Activated CD4-positive, alpha-beta T cell treated with anti-CD3 and anti-CD28 coated beads, Interleukin-2, amount 50 U/mL, for 1 hour (primary cell): ENCODE measurements around the gene MLIP.
"Not testable (repeated sequence)": the region's sequence is repeated elsewhere in the genome, so short reads cannot be mapped to it uniquely, and the experiment has no call there.

Source experiments
- DNase-seq: peaks from one replicate; pipeline ENCODE4 v3.0.0-alpha.2; 2020

MLIP gene

DNA sequence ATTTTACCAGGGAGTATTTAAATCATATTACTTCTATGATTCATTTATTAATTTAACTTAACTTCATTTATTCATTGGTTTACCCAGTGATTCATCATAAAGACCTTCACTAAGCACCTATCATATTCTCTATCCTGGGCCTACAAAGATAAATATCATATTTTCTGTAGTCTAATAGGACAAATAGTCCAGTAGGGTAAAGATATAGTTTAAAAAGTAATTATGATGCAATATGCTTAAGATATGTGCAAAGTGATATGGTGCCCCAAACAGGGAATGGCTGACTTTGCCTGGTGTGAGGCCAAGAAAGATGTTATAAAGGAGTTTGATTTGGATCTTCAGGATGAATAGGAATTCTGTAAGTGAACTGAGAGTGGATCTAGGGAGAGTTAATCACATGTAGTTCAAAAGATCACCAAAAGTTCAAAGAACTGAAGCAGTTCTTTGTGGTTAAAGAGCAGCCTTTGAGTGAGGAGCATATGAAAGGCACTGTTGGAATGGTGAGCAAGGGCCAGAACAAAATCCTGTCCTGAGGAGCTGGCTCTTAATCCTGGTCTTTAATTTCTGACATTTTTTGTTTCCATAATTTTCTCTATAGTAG is 45.5 kb downstream of the MLIP start:
- no peak for DNase-seq

DNA sequence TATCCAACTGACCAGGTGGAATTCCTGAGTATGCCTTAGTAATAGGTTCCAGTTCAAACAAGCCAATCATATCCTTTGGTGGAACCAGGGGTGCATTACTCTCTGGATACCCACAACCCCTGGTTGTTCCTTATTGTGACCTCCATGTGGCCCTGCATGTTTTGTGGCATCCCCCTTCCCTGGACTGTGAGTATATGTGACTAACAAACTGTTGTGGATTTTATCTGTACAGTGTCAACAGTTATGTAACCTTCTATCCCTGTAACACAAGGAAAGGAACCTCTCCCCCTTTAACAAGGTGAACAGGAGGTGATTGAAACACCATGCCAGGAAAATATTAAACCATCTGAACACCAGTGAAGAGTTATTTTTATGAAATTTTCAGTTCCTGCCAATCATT is 46.2 kb downstream of the MLIP start:
- no peak for DNase-seq

DNA sequence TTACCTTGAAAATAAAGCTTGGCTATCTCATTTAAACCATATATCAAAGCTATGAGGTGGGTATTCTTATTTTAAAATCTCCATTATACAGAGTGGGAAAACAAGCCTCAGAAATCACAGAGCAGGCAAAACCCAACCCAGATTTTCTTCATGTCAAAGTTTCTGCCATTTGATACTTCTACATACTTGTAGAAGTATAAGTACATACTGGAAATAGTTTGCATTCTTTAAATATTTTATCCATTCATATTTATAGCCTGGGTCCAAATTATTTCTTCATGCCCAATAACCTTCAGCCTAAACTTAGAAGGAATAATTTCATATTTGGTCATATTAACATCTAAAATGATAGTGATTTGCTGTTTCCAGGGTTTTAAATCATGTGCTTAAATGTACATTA is 61.8 kb downstream of the MLIP start:
- no peak for DNase-seq

DNA sequence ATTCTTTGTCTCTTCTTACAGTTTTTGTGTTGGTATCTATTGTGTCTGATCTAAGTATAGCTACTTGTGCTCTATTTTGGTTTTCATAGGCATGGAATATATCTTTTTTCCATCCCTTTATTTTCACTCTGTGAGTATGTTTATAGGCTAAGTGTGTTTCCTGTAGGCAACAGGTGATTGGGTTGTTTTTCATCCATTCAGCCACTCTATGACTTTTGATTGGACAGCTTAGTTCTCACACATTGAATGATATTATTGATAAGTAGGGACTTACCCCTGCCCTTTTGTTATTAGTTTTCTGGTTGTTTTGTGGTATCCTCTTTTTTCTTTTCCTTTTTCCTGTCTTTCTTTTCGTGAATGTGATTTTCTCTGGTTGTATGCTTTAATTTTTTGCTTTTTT is 67.9 kb downstream of the MLIP start:
- no peak for DNase-seq

DNA sequence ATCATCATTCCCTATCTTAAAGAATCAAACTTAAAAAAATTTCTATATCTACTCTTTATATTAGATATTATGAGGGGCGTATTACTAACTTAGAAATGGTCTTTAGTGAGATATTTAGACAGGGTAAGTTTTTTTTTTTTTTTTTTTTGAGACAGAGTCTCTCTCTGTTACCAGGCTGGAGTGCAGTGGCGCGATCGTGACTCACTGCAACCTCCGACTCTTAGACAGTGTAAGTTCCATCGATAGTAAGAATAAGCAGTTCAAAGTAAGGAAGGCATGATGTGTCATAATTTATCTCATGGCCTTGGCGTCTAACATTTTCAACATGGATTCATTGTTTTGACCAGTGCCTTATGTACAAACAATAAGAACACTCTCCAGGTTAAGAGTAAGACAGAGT is 72.4 kb downstream of the MLIP start:
- no peak for DNase-seq

DNA sequence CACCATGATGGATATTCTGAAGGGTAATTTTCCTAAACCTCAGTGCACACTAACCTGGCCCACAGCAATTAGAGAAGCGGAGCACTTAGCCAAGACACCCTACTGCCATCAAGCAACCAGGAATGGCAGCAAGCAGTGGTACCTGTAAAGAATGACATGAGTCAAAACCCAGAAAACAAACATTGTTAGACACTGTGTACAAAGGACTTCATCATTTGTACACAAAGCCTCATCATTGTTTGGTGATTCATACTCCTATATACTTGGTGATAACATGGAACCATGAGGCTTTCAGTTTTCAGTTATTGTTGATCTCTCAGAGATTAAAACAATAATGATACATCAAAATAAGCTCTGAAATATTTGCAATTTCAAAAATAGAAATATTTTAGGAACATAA is 74.6 kb downstream of the MLIP start:
- DNase-seq = no peak

DNA sequence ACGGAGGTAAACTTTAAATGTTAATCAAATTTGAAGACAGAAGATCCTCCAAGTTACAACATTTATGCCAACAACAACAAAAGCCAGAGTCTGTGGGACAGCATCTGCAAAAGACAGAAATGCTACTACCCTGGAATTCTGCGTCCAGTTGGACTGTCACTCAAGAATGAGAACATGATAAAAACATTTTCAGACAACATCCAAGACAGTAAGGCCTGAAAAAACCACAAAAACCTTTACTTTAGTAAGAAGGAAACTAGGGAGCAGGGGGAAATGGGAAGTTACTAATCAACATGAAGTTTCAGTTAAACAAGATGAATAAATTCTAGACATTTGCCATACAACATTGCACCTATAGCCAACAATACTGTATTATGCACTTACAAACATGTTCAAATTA is 77.6 kb downstream of the MLIP start:
- no peak for DNase-seq

DNA sequence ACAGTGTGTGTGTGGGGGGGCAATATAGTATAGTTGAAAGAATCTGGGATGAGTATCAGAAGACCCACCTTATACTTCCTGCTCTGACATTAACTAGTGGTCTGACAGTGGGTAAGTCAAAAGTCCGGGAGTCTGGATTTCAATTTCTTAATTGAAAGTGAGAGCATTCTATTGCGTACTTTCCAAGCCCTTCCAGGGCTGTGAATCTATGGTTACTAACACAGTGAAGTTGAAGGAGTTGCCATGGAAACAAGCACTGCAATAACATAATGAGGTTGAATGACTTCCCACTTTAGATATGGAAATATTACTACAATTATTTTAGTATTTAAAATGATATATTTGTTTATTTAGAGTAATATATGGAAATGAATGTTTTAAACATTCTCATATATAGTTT is 80.2 kb downstream of the MLIP start:
- DNase-seq = no peak

DNA sequence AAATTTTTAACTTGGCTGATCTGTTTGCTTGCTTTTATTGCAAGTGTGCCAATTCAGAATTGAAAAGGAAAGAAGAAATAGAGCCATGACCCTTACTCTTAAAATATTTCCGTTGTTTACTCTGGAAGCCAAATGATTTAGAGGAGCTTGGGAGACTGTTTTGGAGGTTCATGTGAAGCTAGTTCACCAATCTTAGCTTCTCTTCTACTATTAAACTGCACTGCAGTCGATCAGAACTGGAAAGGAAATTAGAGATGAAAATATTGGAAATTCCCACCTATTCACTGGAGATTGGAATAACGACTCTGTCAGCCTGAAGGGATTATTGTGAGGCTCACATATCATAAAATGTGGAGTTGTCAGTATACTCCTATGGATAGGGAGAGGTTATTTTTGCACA is 81.8 kb downstream of the MLIP start:
- no peak for DNase-seq

DNA sequence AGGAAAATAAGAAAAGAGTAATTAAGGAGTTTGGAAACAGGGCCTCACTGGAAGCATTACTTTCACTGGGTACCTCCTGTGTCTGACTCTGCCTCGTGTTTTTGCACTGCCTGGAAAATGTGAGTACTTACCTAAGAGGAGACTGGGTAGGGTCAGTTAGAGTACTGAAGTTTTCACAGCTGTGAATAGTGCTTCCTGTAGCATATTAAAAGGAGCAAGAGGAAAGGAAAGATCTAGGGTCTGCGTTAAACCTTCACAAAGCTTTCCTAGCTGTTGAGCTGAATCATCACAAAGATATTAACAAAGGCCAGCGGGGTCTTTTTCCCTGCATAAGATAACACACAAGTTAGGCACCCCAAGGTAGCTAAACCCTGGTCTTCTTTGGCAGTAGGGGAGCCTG is 82.3 kb downstream of the MLIP start:
- DNase-seq = no peak

DNA sequence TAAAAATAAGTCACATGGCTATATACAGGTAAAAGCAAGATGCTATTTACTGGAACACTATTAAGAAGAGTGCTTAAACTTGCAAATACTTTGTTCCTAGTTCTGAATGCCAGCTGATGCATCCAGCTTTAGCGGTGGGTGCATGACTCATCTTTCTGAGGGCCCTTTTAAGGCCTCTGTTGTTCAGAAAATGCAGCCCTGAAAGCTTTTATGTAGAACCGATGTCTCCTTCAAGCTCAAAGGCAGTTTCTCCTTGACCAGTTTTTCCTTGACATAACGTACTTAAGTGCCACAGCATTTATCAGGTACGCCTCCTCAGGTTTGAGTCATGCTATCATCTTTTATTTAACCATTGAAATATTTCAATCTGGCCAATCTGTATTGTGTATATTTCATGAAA is 82.8 kb downstream of the MLIP start:
- DNase-seq = no peak

DNA sequence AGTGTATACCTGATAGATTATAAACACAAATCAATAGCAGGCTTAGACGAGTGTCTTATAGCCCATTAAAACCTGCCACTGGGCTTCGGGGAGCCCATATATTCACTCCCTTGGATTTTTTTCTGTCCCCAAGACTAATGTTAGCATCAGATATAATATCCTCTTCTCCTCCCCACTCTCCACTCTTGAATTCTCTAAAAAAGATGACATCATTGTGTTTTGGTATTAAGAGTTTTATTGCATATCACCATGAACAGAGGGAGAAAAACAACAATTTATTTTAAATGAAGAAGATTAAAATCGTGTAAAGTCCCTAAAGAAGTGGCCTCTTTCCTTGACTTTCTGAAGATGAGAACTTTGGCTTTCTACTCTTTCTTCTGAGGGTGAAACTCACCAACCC is 84.4 kb downstream of the MLIP start:
- no peak for DNase-seq

DNA sequence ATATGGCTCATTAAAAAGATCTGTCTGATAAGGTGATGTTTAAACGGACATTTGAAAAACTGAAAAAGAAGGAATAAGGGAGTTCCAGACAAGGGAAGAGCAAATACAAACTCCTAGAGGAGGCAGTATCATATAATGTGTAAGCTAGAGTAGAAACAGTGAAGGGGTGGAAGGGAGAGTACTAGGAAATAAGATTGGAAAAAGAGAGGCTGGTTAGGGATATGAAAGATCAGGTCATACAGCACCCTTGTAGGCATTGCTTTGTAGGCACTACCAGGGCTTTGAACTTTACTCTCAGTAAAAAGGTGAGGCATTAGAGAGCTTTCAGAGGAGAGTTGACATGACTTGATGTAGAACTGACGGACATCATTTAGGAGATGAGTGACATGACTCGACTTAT is 85.7 kb downstream of the MLIP start:
- no peak for DNase-seq

DNA sequence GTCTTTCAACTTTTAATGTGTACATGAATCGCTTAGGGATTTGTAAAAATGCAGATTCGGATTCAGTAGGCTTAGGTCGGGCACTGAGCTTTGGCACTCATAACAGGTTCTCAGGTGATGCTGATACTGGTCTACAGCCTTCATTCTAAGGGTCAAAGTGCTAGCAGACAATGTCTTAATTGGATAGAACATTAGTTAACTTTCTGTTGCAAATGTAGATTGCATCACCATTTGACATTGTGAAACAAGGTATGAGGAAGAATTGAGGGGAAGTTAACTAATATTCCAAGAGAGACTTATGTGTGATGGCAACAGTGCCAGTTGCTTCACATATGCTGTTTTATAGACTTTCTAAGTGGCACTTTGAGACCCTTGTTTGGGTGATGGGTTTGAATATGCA is 86.9 kb downstream of the MLIP start:
- no peak for DNase-seq

DNA sequence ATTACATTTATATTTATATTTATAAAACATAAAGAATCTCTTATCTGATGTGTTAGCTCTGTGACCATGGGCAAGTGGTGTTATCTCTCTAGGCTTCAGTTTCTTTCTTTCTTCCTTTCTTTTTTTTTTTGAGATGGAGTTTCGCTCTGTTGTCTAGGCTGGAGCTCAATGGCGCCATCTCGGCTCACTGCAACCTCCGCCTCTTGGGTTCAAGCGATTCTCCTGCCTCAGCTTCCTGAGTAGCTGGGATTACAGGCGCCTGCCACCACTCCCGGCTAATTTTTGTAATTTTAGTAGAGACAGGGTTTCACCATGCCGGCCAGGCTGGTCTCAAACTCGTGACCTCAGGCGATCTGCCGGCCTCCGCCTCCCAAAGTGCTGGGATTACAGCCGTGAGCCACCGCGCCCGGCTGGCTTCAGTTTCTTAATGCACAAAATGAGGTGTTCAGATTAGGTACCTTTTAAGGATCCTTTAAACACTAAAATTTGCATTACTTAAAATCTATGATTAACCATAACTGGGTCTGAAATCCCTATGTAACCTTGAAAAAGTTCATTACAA is 92.3 kb downstream of the MLIP start:
- DNase-seq = not testable (repeated sequence)

DNA sequence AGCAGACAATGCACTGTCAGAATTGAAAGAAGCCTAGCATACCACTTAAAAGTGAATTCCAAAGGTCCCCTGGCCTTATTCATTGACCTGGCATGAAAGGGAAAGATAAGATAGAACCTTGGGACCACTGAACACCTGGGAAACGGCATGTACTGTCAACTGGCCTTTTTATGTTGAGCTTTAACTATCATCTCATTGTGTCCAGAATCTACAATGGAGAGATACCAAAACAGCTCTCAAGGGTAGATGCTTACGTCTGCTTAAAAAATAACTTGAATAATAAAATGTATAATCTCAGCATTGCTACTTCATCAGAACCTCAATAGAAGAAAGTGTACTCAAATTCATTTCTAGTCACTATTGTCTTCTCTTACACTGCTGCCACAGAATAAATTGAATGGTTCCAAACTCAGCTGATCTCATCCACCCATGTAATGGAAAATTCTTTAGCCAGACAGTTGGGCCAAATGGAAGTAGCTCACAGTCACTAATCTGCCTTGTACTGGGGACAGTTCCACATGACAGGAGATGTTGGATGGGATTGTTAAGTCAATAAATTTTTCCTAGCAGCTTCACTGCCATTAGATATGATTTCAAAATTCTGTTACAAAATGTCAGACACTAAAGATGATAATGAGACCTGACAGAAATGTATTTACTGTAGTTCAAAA is 93.8 kb downstream of the MLIP start:
- DNase-seq = no peak

DNA sequence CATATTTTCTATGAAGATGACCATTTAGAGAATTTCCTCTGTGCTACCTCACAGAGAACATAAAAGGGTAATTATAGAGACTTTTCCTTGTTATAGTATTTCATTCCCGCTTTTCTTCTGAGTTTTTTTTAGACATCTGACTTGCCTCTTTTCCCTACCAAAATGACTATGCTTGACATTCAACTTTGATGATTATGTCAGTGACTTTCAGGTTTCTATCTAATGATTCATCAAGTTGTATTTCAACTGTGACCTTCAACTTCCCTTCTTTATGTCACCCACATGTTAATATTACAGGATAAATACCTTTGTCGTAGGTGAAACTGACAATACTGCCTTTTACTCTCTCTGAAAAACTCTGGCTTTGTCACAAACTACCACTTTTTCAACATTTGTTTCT is 95.3 kb downstream of the MLIP start:
- no peak for DNase-seq

DNA sequence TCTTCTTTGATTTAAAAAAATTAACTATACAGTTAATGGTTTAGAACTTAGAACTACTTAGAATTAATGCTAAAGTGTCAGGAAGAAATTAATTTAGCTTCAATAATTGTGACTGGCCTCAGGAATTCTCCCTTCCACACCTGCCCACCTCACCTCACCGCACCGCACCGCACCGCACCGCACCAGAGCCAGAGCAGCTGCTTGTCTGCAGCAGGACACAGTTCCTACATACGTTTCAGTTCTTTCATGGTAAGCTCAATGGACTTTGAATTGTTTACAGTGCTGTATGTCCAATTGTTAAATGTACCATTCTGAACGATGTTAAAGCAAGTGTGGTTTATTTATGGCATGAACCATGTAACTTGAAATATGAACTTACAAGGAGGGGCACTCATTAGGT is 98.7 kb downstream of the MLIP start:
- not testable (repeated sequence) for DNase-seq

DNA sequence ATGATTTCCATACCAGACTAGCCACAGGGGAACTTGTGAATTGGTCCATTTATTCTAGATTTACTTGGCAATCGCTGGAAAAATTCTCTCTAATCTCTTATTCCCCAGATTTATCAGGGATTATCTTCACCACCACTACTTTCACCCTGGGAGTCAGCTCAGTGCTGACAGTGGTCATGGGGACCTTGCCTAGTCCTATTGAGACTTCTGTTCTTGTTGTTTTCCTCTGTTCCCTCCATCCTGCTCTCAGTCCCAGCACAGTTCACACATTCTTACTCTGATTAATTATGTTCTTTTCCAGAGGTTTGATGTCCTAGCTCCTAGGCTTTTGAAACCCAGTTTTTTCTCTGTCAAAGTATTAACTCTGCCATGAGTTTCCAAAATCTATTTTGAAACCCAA is 103.0 kb downstream of the MLIP start:
- no peak for DNase-seq

DNA sequence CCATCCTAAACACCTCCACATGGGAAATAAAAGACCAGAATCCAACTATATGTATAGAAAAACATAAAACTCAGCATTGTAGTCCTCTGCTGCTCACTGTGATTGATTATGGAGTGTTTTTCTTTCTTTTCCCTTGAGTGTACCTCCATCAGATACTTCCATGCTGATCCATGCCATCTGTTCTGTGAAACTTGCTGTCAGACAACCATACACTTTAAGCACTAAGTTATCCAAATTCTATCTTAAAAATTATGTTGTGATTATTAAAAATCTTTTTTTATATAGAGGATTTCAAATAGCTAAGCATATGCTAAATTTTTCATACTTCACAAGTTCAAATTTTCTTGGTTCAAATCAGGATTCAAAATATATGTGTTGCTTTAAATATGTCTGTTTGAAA is 105.1 kb downstream of the MLIP start:
- DNase-seq = no peak

DNA sequence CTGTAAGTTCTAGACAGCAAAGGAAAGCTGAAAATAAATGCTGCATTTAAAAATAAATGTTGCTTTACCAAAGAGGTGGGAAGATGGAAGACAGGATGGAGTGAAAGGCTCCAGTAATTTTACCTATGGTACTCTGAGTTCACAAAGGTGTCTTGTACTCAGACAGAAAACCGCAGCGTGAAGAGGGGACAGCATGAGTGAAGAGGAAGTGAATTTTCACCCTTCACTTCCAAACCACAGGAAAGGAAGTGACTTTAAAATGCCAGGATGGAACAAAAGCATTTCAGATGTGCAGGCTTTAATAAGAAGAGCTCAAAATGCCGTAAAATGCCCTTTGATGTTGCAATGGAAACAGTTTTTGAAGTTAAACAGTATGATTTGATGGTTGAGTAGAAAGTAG is 105.8 kb downstream of the MLIP start:
- DNase-seq = no peak

DNA sequence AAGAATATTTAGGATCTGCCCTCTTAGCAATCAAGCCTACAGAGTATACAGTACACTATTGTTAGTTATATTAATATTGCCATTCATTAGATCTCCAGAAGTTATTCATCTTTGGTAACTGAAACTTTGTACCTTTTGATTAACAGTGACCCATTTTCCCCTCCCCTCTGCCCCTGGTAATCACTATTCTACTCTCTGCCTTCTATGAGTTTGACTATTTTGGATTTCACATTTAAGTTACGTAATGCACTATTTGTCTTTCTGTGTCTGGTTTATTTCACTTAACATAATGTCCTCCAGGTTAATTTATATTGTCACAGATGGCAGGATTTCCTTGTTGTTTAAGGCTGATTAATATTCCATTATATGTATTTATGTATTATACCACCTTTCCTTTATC is 111.0 kb downstream of the MLIP start:
- DNase-seq = no peak

DNA sequence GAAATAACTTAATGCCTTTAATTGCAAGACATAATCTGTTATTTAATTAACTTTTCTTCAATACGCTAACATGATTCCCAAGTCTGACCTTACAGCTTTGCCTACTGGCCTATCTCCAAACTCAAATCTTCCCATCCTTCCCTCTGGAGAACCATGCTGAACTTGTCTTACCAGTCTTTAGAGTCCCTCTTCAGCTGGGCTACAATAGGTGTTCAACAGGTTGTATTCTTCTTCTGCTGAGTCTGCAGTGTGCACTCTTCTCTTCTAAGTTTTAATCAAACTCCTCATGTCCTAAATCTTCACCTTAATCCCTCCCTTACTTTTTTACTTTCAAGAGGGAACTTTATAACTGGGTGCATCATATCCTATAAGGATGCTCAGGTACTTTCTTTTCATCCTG is 121.5 kb downstream of the MLIP start:
- no peak for DNase-seq

DNA sequence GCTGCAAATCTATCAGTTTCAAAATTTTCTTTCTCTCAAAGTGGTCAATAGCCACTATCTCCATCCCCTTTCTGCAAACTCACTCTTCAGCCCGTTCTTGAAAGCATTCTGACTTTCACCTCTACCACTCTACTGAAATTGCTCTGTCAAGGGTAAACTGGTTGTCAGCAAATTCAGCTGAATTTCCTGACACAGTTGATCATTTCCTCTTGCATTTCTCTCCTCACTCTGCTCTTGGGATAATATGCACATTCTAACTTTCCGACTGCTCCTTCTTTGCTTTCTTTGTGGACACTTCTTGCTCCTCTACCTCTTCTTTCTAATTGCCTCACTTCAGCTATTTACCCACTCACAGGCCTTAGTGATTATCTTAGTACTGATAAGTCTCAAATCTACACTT is 123.3 kb downstream of the MLIP start:
- no peak for DNase-seq

DNA sequence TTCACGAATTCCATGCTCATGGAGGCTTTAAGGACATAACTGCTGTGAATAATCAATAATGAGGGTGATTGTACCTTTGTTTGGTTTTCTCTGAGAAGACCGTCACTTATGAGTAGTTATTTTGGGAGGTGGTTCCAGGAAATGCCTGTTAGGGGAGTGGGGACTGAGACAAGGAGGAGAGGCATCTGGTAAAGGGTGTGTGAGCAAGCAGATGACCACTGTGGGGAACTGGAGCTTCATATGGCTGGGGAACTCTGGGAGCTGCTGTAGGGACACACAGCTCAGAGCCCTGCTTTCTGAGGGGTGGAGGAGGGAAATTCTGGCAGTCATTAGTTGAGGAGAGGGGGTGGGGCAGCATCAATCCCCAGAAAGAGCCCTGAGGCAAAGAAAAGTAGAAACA is 125.7 kb downstream of the MLIP start:
- no peak for DNase-seq
